MM.1S (cell line): ENCODE results near the gene MAP3K20.

Experiments
- CTCF ChIP-seq: fragments of 300-600 bp; sonication (generic); IDR thresholded peaks from 2 replicates; pipeline ENCODE4 v1.5.1; 2016; ENCODE audit warnings: antibody characterized with exemption, low read length, mixed read lengths
- EZH2 ChIP-seq: fragments of 300-600 bp; sonication (generic); optimal IDR thresholded peaks from 2 replicates; pipeline ENCODE3; 2017; ENCODE audit warnings: low read depth, mild to moderate bottlenecking, antibody characterized with exemption, low read length, mixed read lengths

DNA sequence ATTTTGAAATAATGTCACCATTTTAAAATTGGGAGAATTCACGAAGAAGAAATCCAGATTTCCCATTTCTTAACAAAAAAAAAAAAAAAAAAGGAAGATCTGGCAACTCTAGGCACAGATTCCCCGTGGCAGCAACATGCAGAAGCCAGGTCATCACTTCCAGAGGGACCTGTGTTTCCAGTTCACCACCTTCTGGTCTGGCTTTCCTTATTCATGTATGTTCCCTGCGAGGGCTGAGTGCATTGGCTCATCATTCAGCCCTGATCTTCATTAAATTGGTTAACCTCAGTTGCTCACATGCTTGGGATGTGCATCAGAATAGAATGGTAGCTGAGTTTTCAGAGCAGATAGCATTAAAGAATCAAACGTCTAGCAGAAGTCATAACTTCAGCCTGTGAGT lies 25.0 kb upstream of the MAP3K20 start:
- TF ChIP-seq CTCF (no peak), EZH2 (no peak)
